Measurements from ENCODE around the gene PITPNC1.

DNA sequence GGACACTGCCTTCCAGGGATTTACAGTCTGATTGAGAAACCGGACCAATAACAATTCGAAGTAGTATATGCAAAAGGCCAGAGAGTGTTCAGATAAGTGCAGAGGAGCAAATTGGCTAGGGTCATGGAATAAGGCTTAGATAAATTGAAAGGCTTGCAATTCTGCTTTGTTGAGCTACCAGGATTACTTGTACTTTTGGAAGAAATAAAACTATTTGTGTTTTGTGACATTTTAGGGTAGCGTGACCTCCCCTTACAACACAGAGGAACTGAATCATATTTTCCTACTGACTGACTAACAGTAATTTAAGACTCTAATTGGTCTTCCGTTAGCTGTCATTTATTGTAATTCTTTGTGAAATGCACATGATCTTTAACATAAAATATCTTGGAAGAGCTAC is 104.7 kb downstream of the PITPNC1 start:
- TF ChIP-seq, protein P1, sequence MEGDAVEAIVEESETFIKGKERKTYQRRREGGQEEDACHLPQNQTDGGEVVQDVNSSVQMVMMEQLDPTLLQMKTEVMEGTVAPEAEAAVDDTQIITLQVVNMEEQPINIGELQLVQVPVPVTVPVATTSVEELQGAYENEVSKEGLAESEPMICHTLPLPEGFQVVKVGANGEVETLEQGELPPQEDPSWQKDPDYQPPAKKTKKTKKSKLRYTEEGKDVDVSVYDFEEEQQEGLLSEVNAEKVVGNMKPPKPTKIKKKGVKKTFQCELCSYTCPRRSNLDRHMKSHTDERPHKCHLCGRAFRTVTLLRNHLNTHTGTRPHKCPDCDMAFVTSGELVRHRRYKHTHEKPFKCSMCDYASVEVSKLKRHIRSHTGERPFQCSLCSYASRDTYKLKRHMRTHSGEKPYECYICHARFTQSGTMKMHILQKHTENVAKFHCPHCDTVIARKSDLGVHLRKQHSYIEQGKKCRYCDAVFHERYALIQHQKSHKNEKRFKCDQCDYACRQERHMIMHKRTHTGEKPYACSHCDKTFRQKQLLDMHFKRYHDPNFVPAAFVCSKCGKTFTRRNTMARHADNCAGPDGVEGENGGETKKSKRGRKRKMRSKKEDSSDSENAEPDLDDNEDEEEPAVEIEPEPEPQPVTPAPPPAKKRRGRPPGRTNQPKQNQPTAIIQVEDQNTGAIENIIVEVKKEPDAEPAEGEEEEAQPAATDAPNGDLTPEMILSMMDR (IDR thresholded peaks at IDR 0.05) = no peak
- no peak for TF ChIP-seq POLR2A (IDR thresholded peaks at IDR 0.05; ENCODE audit: low read depth)
- no peak for TF ChIP-seq EP300 (IDR thresholded peaks at IDR 0.05)

Data from esophagus muscularis mucosa (tissue), 4 donors.